Ectodermal cell (in vitro differentiated cells): ENCODE data around the gene RGL1.

Experiments
- H3K27ac ChIP-seq: 2 replicates; pipeline ENCODE4 v1.7.0; 2013; ENCODE audit warnings: mild to moderate bottlenecking, low read depth, low read length; ENCODE audit not compliant: insufficient read depth, poor library complexity, severe bottlenecking
- H3K27me3 ChIP-seq: 2 replicates; pipeline ENCODE4 v1.7.0; 2013; ENCODE audit warnings: mild to moderate bottlenecking, low read length; ENCODE audit not compliant: insufficient read depth, control insufficient read depth, poor library complexity, severe bottlenecking
- H3K36me3 ChIP-seq: one replicate; pipeline ENCODE4 v1.7.0; 2013; ENCODE audit warnings: low read length; ENCODE audit not compliant: control insufficient read depth, insufficient read depth
- H3K4me1 ChIP-seq: one replicate; pipeline ENCODE4 v1.7.0; 2013; ENCODE audit warnings: low read length; ENCODE audit not compliant: control insufficient read depth, insufficient read depth
- H3K4me3 ChIP-seq: 2 replicates; pipeline ENCODE4 v1.7.0; 2013; ENCODE audit warnings: low read depth, low read length, control low read depth; ENCODE audit not compliant: insufficient read depth
- H3K9me3 ChIP-seq: 2 replicates; pipeline ENCODE4 v1.7.0; 2013; ENCODE audit warnings: mild to moderate bottlenecking, low read length, moderate library complexity; ENCODE audit not compliant: control insufficient read depth
- WGBS, 2 experiments: methylation state at CpG; one replicate each; pipeline ENCODE4 v1.1.7; 2013; ENCODE audit warnings: missing lambda C conversion rate in 2 of 2; 5-methylcytosine and 5-hydroxymethylcytosine counted together

The RGL1 gene

DNA sequence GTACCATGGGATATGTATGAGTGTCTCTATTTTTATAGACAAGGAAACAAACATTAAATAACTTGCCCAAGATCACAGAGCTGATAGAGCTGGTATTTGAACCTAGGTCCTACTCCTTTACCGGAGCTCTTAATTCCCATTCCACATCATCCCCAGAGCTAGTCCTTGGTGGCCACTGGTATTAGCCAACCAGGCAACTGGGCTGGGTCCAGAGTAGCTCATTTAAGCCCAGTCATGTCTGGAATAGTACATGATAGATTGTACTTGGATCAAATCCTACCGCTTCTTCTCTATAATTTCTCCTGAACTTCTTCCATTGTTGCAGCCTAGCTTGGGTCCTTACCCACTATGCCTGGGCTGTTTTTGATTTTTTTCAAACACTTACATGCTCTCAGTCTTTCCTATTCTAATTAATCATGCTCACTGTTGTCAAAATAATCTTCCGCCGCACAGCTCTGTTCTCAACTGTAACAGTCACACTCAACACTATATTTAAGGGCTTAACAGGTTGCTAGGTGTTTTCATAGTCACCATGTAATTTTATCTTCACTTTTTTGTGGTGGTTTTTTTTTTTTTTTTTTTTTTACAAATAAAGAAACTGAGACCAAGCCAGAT, 152.4 kb downstream of the RGL1 start:
- Histone ChIP-seq H3K9me3 (no peaks in the 10 kb centered on the region), H3K27ac (no peak overlapping the region), H3K4me1 (peaks cover 3% of the 10 kb centered on the region), H3K27me3 (no peaks in the 10 kb centered on the region), H3K4me3 (no peak overlapping the region), H3K36me3 (no peaks in the 10 kb centered on the region)
- WGBS, 2 experiments, result 96 to 98% methylated on average over 4 of the region's 4 CpGs

DNA sequence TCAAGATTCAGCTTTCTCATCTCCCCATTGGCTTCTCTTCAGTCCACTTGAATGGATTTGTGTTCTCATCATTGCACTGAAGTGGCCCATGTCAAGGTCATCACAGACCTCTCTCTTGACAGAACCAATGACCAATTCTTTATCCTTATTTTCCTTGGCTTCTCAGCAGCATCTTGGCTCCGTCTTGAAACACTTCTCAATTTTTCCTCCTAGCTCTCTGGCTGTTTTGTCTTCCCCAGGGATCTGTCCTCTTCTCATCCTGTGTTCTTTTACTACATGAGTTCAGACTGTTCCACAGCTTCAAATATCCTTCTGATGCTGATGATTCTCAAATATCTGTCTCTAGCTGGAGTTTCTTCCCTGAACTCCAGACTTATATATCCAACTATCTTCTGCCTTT, 154.0 kb downstream of the RGL1 start:
- WGBS, 2 experiments, result 94 to 95% methylated on average over 1 of the region's 1 CpG
- H3K4me3 ChIP-seq, result no peak overlapping the region

DNA sequence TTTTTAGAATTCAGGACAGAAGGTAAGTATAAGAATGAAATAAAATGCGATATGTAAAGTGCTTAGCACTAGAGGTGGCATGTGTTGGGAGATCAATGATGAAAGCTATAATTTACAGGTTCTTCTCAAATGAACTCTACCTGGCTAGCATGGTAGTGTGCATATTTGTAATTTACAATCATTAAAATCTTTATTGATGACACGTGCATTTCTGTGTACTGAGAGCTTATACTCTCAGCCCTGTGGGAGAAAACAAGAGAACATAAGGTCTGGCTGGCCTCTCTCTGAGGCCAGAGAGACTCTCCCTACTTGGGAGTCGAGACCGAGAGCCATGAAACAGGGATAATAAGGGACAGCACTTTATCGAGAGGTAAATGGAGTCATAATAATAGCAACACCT, 156.2 kb downstream of the RGL1 start:
- H3K27me3 ChIP-seq, result no peaks in the 10 kb centered on the region
- 96 to 97% methylated on average over 4 of the region's 5 CpGs for WGBS, 2 experiments
- H3K27ac ChIP-seq, result no peak overlapping the region
- H3K36me3 ChIP-seq, result no peaks in the 10 kb centered on the region
- no peak overlapping the region for H3K4me3 ChIP-seq
- H3K9me3 ChIP-seq, result no peaks in the 10 kb centered on the region
- H3K4me1 ChIP-seq, result no peaks in the 10 kb centered on the region

More for the DNA sequence above, 154.0 kb downstream of the RGL1 start:
- H3K27me3 ChIP-seq, result no peaks in the 10 kb centered on the region
- no peak overlapping the region for H3K27ac ChIP-seq
- peaks cover 3% of the 10 kb centered on the region for H3K4me1 ChIP-seq
- H3K36me3 ChIP-seq, result no peaks in the 10 kb centered on the region
- no peaks in the 10 kb centered on the region for H3K9me3 ChIP-seq

DNA sequence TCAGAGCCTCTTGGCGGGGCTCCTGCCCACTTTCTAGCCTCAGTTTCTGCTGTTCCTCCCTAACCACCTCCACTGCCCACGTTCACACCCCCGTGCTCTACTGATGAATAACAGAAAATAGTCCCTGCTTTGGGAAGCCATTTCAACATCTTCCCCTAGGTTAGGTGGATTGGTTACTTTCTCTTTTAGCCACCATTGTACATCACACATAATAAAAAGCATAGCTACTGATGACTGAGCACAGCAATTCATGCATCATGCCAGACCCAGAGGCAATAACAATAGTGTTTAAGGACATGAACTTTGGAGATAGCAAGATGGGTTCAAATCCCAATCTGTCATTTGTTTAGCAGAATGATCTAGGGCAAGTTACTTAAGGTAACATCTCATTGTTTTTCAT, 158.0 kb downstream of the RGL1 start:
- Histone ChIP-seq H3K27me3 (no peaks in the 10 kb centered on the region), H3K36me3 (no peaks in the 10 kb centered on the region), H3K4me3 (no peak overlapping the region), H3K27ac (no peak overlapping the region), H3K9me3 (no peaks in the 10 kb centered on the region), H3K4me1 (peaks cover 2% of the 10 kb centered on the region)
- WGBS, 2 experiments, result 97 to 100% methylated on average over 3 of the region's 3 CpGs

DNA sequence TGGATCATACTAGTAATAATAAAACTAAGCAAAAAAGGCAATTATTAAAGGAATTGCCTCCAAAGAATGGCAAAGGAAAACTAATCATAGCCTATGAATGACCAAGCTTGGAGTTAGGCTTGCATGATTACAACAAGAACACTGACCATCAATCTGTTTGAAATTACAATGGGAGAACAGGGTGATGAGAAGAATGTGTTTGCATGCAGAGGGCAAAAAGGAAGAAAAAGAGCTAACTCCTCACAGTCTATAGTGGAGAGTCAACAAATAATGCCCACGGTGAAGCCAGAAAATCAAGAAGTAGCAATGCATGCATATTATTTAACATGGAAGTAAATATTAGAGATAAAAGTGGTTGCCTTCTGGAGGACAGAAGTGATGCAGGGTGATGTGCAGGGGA, 160.8 kb downstream of the RGL1 start:
- Histone ChIP-seq H3K4me3 (no peak overlapping the region), H3K9me3 (no peaks in the 10 kb centered on the region), H3K27ac (no peak overlapping the region), H3K36me3 (no peaks in the 10 kb centered on the region), H3K4me1 (peaks cover 4% of the 10 kb centered on the region), H3K27me3 (no peaks in the 10 kb centered on the region)
- WGBS, 2 experiments, result 83% methylated on average over 1 of the region's 1 CpG

DNA sequence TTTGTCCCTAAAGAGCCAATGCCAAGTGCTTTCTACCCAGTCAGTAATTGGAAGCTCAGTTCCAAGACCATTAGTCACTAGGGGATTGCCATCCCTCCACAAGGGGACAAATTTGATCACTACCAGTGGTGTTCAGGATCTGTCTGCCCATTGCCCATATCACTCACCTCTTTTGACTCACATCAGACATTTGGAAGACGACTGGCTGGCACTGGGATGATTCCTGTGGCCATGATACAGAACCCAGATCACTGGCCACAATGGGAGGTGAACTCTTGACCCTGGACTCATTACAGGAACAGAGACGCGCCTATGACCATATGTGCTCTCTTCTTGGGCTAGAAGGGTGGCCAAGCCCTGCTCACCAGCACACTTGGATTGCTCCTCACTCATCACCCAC, 161.6 kb downstream of the RGL1 start:
- Histone ChIP-seq H3K36me3 (peaks cover under 1% of the 10 kb centered on the region), H3K27ac (no peak overlapping the region), H3K9me3 (no peaks in the 10 kb centered on the region), H3K4me3 (no peak overlapping the region), H3K27me3 (no peaks in the 10 kb centered on the region), H3K4me1 (peaks cover 4% of the 10 kb centered on the region)
- 86 to 97% methylated on average over 3 of the region's 3 CpGs for WGBS, 2 experiments

DNA sequence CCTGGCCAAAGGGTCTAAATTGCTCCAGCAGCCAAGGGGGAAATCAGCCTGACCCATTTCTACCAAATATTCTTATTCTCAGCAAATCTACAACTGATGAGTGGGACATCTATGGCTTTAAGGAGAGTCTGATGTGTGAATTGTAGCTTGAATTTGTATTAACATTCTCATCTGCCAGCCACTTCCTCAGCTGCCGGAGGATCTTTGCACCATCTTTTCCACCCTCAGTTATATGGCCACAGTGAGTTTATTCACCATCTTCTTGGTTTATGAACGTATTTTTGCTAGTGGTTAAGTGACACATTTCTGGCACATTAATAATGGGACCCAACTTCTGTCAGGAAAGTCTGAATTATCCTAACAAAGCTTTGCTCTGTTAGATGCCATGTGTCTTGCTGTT, 163.0 kb downstream of the RGL1 start:
- Histone ChIP-seq H3K27ac (peak overlapping the region; percentile 38), H3K27me3 (no peaks in the 10 kb centered on the region), H3K9me3 (no peaks in the 10 kb centered on the region), H3K4me1 (peaks cover 4% of the 10 kb centered on the region), H3K36me3 (peaks cover 7% of the 10 kb centered on the region), H3K4me3 (no peak overlapping the region)
- WGBS, 2 experiments, result 94 to 96% methylated on average over 2 of the region's 2 CpGs

DNA sequence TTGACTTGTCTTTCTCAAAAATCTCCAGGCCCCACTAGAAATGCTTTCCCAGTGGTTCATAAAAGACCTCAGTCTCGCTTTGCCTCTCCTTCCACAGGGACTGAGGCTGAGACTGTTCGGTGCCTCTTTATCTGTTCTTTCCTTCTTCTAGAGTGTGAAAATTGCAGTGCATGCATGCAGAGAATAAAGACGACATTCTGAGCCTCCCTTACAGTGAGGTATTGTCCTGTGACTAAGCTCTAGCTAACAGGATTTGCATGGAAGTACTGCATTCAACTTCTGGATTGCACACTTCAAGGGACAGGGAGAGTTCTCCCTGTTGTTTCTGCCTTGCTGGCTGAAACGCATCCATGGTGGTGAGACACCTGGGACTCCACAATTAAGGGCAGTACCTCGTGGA, 163.5 kb downstream of the RGL1 start:
- 78 to 83% methylated on average over 5 of the region's 5 CpGs for WGBS, 2 experiments
- Histone ChIP-seq H3K9me3 (no peaks in the 10 kb centered on the region), H3K36me3 (peaks cover 7% of the 10 kb centered on the region), H3K27ac (peak overlapping the region; percentile 38), H3K27me3 (no peaks in the 10 kb centered on the region), H3K4me3 (no peak overlapping the region), H3K4me1 (peaks cover 4% of the 10 kb centered on the region)

DNA sequence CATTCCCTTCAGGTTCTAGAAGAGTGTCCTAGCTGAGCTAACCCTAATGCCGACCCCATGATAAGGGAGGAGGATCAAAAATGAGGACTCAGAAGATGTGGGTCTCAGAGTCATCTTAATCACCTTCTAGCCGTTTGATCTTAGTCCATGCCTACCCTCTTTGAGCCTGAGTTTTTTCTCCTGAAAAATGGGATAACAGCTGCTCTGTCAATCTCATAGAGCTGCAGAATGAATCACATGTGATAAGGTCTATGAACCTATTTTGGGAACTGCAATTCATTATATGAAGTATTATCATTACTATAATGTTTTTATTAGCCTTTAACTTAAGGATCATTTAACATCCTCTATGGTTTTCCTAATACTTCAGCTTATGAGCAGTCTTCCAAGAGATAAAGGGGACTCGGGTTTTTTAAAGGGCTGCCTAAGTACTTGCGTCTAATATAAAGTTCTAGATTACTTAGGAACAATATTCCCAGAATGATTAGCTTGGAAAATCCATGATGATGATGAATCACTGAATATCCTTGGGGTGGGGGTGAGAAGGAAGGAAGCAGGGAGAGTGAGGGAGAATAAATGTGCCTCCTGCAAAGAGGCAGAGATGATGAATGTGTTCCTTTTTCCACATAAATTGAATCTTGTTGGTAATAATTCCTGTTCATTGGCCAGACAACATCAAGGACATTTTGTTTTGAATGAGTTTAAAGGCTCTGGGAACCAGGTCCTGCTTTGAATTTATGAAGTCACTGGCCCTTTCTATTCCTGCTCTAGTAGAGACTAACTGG, 165.8 kb downstream of the RGL1 start:
- no peaks in the 10 kb centered on the region for H3K27me3 ChIP-seq
- 83 to 94% methylated on average over 4 of the region's 4 CpGs for WGBS, 2 experiments

DNA sequence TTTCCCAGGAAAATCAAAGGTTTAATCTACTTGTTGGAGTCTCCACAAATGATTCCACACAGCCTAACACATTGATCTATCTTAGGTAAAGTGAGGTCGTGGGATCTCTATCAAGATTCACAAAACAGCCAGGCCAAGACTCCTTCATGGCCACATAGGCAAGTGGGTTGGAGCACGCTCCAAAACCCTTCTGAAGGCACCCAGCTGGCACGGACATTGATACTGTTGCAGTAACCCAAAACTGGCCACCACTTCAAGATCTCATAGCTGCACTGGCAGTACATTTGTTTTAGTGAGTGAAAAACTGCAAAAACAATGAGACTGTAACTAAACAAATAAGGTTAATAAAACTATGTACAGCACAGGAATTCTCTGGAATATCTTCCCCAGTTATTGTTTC, 170.7 kb downstream of the RGL1 start:
- Histone ChIP-seq H3K4me3 (no peak overlapping the region), H3K27ac (no peak overlapping the region), H3K27me3 (no peaks in the 10 kb centered on the region), H3K4me1 (no peaks in the 10 kb centered on the region), H3K36me3 (peaks cover 7% of the 10 kb centered on the region), H3K9me3 (no peaks in the 10 kb centered on the region)
- 90 to 96% methylated on average over 3 of the region's 3 CpGs for WGBS, 2 experiments

More for the DNA sequence above, 165.8 kb downstream of the RGL1 start:
- Histone ChIP-seq H3K27ac (no peak overlapping the region), H3K36me3 (peaks cover 7% of the 10 kb centered on the region), H3K9me3 (no peaks in the 10 kb centered on the region), H3K4me3 (no peak overlapping the region), H3K4me1 (peaks cover 4% of the 10 kb centered on the region)
